ENCODE measurements around the gene SDF2. TPM values are rescaled to one million over a fixed set of nuclear protein-coding genes. Genes with fewer than 3 reads are reported as not detected.

SDF2 gene
- total and polyA plus RNA-seq, 2 of the 4 experiments (the other 2 are of a cell fraction): 76.0 to 81.7 TPM

DNA sequence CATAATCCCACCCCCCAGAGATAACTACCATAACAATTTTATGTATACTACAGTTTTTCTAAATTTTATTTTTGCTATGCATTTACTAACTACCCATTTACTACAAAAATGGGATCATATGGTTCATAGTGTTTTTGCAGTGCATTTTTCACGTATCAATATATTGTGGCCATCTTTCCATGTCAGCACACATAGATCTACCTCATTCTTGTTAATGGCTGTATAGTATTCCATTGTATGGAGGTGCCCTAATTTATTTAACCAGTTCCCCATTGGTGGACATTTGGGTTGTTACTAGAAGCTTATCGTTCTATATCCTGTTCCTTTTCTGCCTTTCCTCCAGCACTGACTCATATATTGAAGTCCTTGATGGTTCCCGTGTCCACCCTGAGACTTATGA lies 27.3 kb upstream of the SDF2 start:
- no peak overlapping the region for H3K4ac ChIP-seq (ENCODE audit: low read depth, low read length)
- peaks cover 0 to 17% of the 10 kb centered on the region in 2 experiments; a peak in 2 of 4 replicates for H3K79me1 ChIP-seq (ENCODE audit: low read depth in 1 of 2, low read length in 2 of 2)
- H3K9me1 ChIP-seq (ENCODE audit: insufficient read depth, low read length): 0 out of 2 replicates have a peak, but pooled peaks cover 3% of the 10 kb centered on the region
- H2BK120ac ChIP-seq (ENCODE audit: low read depth, low read length): no peak overlapping the region
- H3K9me3 ChIP-seq (ENCODE audit: control insufficient read depth, insufficient read depth, low read length): no peaks in the 10 kb centered on the region
- H2BK15ac ChIP-seq (ENCODE audit: low read depth, low read length): no peak overlapping the region
- no peak overlapping the region for H3K4me3 ChIP-seq (ENCODE audit: insufficient read depth, low read depth, low read length)
- no peak for TF ChIP-seq RFX5 (IDR thresholded peaks at IDR 0.05; ENCODE audit: low read depth, low read length)
- no peak for TF ChIP-seq POLR2A (IDR thresholded peaks at IDR 0.05; ENCODE audit: low read depth, low read length)
- no peak for TF ChIP-seq CHD1 (IDR thresholded peaks at IDR 0.05; ENCODE audit: low read depth, low read length)
- TF ChIP-seq CEBPB (IDR thresholded peaks at IDR 0.05; ENCODE audit: low read depth, low read length): no peak
- TF ChIP-seq FOS (IDR thresholded peaks at IDR 0.05; ENCODE audit: low read depth, low read length): no peak
- no peak for TF ChIP-seq USF2 (IDR thresholded peaks at IDR 0.05; ENCODE audit: low read depth, low read length)
- no peak for TF ChIP-seq MAZ (IDR thresholded peaks at IDR 0.05; ENCODE audit: borderline replicate concordance, low read depth, low read length)
- TF ChIP-seq MAFK (IDR thresholded peaks at IDR 0.05; ENCODE audit: low read depth, low read length): no peak
- TF ChIP-seq SMC3 (IDR thresholded peaks at IDR 0.05; ENCODE audit: low read depth, low read length): no peak
- no peak for TF ChIP-seq RCOR1 (IDR thresholded peaks at IDR 0.05; ENCODE audit: insufficient replicate concordance, low read length)
- TF ChIP-seq, protein P1, sequence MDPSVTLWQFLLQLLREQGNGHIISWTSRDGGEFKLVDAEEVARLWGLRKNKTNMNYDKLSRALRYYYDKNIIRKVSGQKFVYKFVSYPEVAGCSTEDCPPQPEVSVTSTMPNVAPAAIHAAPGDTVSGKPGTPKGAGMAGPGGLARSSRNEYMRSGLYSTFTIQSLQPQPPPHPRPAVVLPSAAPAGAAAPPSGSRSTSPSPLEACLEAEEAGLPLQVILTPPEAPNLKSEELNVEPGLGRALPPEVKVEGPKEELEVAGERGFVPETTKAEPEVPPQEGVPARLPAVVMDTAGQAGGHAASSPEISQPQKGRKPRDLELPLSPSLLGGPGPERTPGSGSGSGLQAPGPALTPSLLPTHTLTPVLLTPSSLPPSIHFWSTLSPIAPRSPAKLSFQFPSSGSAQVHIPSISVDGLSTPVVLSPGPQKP (IDR thresholded peaks at IDR 0.05; ENCODE audit: borderline replicate concordance, low read depth, low read length): no peak
- H4K20me1 ChIP-seq (ENCODE audit: insufficient read depth, low read length): no peaks in the 10 kb centered on the region; the same call in 1 of the 2 replicates
- ChIA-PET CTCF (no interaction called here), POLR2A (ENCODE audit: unreplicated experiment) (no interaction called here)
- no peak overlapping the region for H4K91ac ChIP-seq (ENCODE audit: insufficient read depth, low read depth, low read length)
- H3K9ac ChIP-seq (ENCODE audit: low read depth, low read length): no peak overlapping the region
- H3K27ac ChIP-seq (ENCODE audit: insufficient read depth, low read length): no peak overlapping the region
- ATAC-seq (ENCODE audit: low read depth): no peak
- no peak overlapping the region for H2AK5ac ChIP-seq (ENCODE audit: low read depth, low read length)
- no peak overlapping the region for H2BK20ac ChIP-seq (ENCODE audit: low read depth, low read length)
- dilution Hi-C loops (cut with HindIII; ENCODE audit: low sequenced_read_pairs, unreplicated experiment): no loop called here
- no peak overlapping the region for H3K56ac ChIP-seq (ENCODE audit: extremely low read depth, insufficient read depth, low read length)
- H2AFZ ChIP-seq (replicated peaks; ENCODE audit: low read length, poor library complexity): no peak overlapping the region
- in situ Hi-C loops (cut with MboI; ENCODE audit: low sequenced_read_pairs): no loop called here
- DNase-seq: no peak
- no peak overlapping the region for H3K23ac ChIP-seq (ENCODE audit: low read depth, low read length)
- no peak overlapping the region for H3K4me2 ChIP-seq (ENCODE audit: low read depth, low read length)
- H3K4me1 ChIP-seq (ENCODE audit: control insufficient read depth, insufficient read depth, low read length): no peaks in the 10 kb centered on the region
- no peak overlapping the region for H4K8ac ChIP-seq (ENCODE audit: low read depth in 2 of 2, low read length in 2 of 2)
- H3K18ac ChIP-seq (ENCODE audit: low read depth, low read length): no peak overlapping the region
- H2AK9ac ChIP-seq (replicated peaks; ENCODE audit: low read depth, low read length, poor library complexity): no peak overlapping the region
- H3K36me3 ChIP-seq (ENCODE audit: control insufficient read depth, insufficient read depth, low read length): peaks cover 76% of the 10 kb centered on the region
- WGBS, 2 experiments (ENCODE audit: extremely low coverage in 2 of 2, insufficient read length in 1 of 2): no CpG with 5 or more reads among the region's 3 CpGs
- H4K5ac ChIP-seq (ENCODE audit: low read depth, low read length): no peak overlapping the region
- no peak overlapping the region for H3K14ac ChIP-seq (replicated peaks; ENCODE audit: low read depth, low read length)
- no peaks in the 10 kb centered on the region for H3K27me3 ChIP-seq (ENCODE audit: control insufficient read depth, insufficient read depth, low read length)
- H2BK5ac ChIP-seq (ENCODE audit: low read depth, low read length, poor library complexity, severe bottlenecking): no peak overlapping the region
- intact Hi-C loops (cut with micrococcal nuclease): no loop called here
- no TSS peak for BruUV-seq (replicated peaks)
